Bronchial smooth muscle cell (primary cell): ENCODE measurements around the gene ZNF574. TPM values are rescaled to one million over a fixed set of nuclear protein-coding genes. Genes with fewer than 3 reads are reported as not detected.

Source experiments
- total RNA-seq: library from RNA; depleted of rRNA; stranded (reverse); fragments of >200 nt; gene quantifications from 2 replicates; pipeline ENCODE4 v1.2.1, GENCODE V29; 2014

The ZNF574 gene, protein sequence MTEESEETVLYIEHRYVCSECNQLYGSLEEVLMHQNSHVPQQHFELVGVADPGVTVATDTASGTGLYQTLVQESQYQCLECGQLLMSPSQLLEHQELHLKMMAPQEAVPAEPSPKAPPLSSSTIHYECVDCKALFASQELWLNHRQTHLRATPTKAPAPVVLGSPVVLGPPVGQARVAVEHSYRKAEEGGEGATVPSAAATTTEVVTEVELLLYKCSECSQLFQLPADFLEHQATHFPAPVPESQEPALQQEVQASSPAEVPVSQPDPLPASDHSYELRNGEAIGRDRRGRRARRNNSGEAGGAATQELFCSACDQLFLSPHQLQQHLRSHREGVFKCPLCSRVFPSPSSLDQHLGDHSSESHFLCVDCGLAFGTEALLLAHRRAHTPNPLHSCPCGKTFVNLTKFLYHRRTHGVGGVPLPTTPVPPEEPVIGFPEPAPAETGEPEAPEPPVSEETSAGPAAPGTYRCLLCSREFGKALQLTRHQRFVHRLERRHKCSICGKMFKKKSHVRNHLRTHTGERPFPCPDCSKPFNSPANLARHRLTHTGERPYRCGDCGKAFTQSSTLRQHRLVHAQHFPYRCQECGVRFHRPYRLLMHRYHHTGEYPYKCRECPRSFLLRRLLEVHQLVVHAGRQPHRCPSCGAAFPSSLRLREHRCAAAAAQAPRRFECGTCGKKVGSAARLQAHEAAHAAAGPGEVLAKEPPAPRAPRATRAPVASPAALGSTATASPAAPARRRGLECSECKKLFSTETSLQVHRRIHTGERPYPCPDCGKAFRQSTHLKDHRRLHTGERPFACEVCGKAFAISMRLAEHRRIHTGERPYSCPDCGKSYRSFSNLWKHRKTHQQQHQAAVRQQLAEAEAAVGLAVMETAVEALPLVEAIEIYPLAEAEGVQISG
- total RNA-seq, result 6.6 and 8.3 TPM in 2 replicates

GRCh38 chr19:42075616-42076379, at the start of gene ZNF574:
ZNF574 (plus strand) TSS chr19:42076166; CDS start chr19:42078607, 2,441 bp downstream.

GRCh38 chr19:42069619-42070351, 6.2 kb upstream of the ZNF574 start, which contains the start of gene GRIK5:
GRIK5 (minus strand) TSS chr19:42070206; CDS start chr19:42065770, 4,436 bp downstream.

Other genes with a start within 250 kb of the ZNF574 start
- gene LYPD4, start 231.5 kb upstream of the ZNF574 start, total RNA-seq, result not detected in 2 replicates
- not detected in 2 replicates for gene DMRTC2, start 231.1 kb upstream of the ZNF574 start, total RNA-seq
- 2,260 and 3,929 TPM in 2 replicates for gene RPS19, start 215.9 kb upstream of the ZNF574 start, total RNA-seq
- gene CD79A, start 198.9 kb upstream of the ZNF574 start, total RNA-seq, result not detected in 2 replicates
- gene ARHGEF1, start 193.0 kb upstream of the ZNF574 start, total RNA-seq, result 16.0 and 23.3 TPM in 2 replicates
- gene ERFL, start 147.7 kb upstream of the ZNF574 start, total RNA-seq, result 0.16 TPM in 1 of 2 replicates, not detected in the other
- 323 and 382 TPM in 2 replicates for gene RABAC1, start 116.8 kb upstream of the ZNF574 start, total RNA-seq
- gene ATP1A3, start 81.9 kb upstream of the ZNF574 start, total RNA-seq, result under 0.01 TPM in 1 of 2 replicates, not detected in the other
- gene GRIK5, start 6.0 kb upstream of the ZNF574 start, total RNA-seq, result 0.09 TPM in 1 of 2 replicates, not detected in the other
- 0.32 TPM in 1 of 2 replicates, not detected in the other for gene POU2F2, start 56.3 kb downstream of the ZNF574 start, total RNA-seq
- 5.8 and 13.2 TPM in 2 replicates for gene DEDD2, start 141.5 kb downstream of the ZNF574 start, total RNA-seq
- 7.9 and 13.0 TPM in 2 replicates for gene ZNF526, start 144.1 kb downstream of the ZNF574 start, total RNA-seq
- 5.4 and 7.1 TPM in 2 replicates for gene GSK3A, start 166.4 kb downstream of the ZNF574 start, total RNA-seq
- 11.3 and 18.7 TPM in 2 replicates for gene ERF, start 179.0 kb downstream of the ZNF574 start, total RNA-seq
- 12.5 and 13.9 TPM in 2 replicates for gene CIC, start 193.1 kb downstream of the ZNF574 start, total RNA-seq
- 0.09 and 0.16 TPM in 2 replicates for gene PRR19, start 226.0 kb downstream of the ZNF574 start, total RNA-seq
- gene PAFAH1B3, start 226.5 kb downstream of the ZNF574 start, total RNA-seq, result 23.7 and 36.6 TPM in 2 replicates
- gene TMEM145, start 237.1 kb downstream of the ZNF574 start, total RNA-seq, result not detected in 2 replicates
- gene MEGF8, start 249.5 kb downstream of the ZNF574 start, total RNA-seq, result 21.0 and 30.6 TPM in 2 replicates